Right cardiac atrium (tissue), 5 donors: Measurements from ENCODE around the gene VPS13C. TPM values are rescaled to one million over a fixed set of nuclear protein-coding genes. Genes with fewer than 3 reads are reported as not detected.

Source experiments
- ATAC-seq, 2 donors: fragments of 200-7000 bp; cut with Tn5 transposase; one replicate each; pipeline versions ENCODE4 v1.8.0 to v1.9.1; 2020; ENCODE audit warnings: moderate library complexity in 2 of 2, mild to moderate bottlenecking in 1 of 2
- DNase-seq, 3 donors: peaks; one replicate each; pipeline ENCODE4 v3.0.0-alpha.2; 2020
- H3K27ac ChIP-seq: one replicate; pipeline ENCODE4 v1.5.1; 2013; ENCODE audit warnings: mild to moderate bottlenecking, low read length, control low read depth, moderate library complexity
- H3K27me3 ChIP-seq: one replicate; pipeline ENCODE4 v1.6.1; 2013; ENCODE audit not compliant: control insufficient read depth, insufficient read depth
- H3K4me1 ChIP-seq: one replicate; pipeline ENCODE4 v1.6.1; 2013; ENCODE audit warnings: low read length; ENCODE audit not compliant: control insufficient read depth, insufficient read depth
- H3K4me3 ChIP-seq: one replicate; pipeline ENCODE4 v1.5.1; 2013; ENCODE audit warnings: low read length, control low read depth
- H3K9me3 ChIP-seq: one replicate; pipeline ENCODE4 v1.6.1; 2013; ENCODE audit warnings: low read length; ENCODE audit not compliant: control insufficient read depth
- WGBS: extraction: QIAGEN DNeasy Blood & Tissue Kit; methylation state at CpG from one replicate; pipeline ENCODE4 v1.1.7; 2013; 5-methylcytosine and 5-hydroxymethylcytosine counted together
- intact Hi-C, 4 donors: fragments of 100-400 bp; cut with DNase I; formaldehyde crosslinking; loops; one replicate each; pipeline versions ENCODE4 v1.11.0 to v1.14.0; 2022 to 2023
- polyA plus RNA-seq: library from polyadenylated mRNA; stranded (reverse); fragments of 200-250 nt; gene quantifications from one replicate; pipeline ENCODE4 v1.2.3, GENCODE V29; 2013
- total RNA-seq, 4 donors: library from RNA; stranded (reverse); fragmentation: NEBNext Ultra II Directional; extraction: Animal tissue kit (Norgen Biotek cat#: 25700); gene quantifications; one replicate each; pipeline ENCODE4 v1.2.1, GENCODE V29; 2021
- donor health status: healthy with polysubstance abuse.
- donor health status: DM: no; HTN: yes; CAD: no.
- donor health status: DM: no; HTN: no; CAD: no.
- donor health status: DM: no; HTN: yes; CAD: no; lungs with severe emphysema.
- donor health status: DM: yes; HTN: yes; CAD: no.

The VPS13C gene
- total and polyA plus RNA-seq, 5 donors, result 14.5 to 41.3 (median 36.1) TPM

DNA sequence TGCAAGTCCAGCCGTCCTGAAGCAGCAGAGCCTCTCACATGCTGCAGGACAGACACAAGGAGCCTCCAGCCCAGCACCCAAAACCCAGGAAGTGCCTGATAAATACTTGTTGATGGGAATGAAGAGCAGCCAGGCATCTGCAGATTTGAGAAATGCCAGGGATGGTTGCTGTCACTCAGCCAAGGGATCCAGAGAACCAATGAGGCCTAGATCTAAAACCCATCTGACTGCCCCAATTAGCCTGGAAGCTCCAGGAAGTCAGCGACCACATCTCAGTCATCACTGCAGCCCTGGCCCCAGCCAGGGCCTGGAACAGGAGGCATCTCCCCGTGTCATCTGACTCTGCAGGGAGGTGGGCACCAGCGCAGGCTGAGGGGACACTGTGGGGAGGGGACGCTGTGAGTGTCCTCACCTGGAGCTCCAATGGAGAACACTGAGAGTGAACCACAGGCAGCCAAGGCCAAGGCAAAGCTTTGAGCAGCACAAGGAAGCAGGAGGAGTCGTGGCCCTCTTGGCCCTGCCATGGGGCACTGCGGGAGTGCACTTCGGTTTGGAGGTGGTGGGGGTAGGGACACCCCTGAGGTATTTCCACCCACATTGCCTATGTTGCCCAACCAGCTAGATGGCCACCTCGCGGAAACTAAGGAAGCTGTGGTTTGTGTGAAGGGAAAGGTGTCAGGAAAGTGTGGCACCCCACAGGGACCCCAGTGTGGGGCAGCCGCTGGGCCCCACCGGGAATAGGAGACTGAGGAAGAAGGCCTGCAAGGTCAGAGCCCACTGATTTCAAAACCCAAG lies 229.5 kb downstream of the VPS13C start:
- 81% methylated on average over 12 of the region's 12 CpGs for WGBS
- intact Hi-C loops, result loop anchor here in 1 of 4 donors (10.0 kb wide), 1 partner anchor 1246 kb away; no protein-coding TSS in a partner anchor
- Histone ChIP-seq H3K4me1 (peaks cover 2% of the 10 kb centered on the region), H3K9me3 (no peaks in the 10 kb centered on the region), H3K27ac (no peak overlapping the region), H3K4me3 (no peak overlapping the region), H3K27me3 (no peaks in the 10 kb centered on the region)
- ATAC-seq, result no peak
- no peak for DNase-seq

DNA sequence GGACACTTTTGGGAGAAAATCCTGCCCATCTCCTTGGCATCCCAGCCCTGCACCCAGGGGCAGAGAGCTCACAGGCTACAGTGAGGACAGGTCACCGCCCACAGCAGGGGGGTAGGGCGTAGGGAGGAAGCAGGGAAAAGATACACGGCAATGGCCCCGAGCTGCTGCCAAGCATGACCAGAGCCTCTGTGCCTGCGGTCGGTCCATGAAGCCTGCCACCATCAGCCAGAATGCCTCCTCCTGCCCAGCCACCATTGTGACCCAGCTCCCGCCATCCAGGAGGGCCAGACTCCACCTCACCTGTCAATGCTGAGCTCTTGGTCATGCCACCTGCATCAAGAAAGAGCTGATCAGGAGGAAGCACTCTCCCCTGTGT lies 230.7 kb downstream of the VPS13C start:
- ATAC-seq (peak; percentile 36 to 40), DNase-seq (peak; percentile 48 to 76 (median 60))
- no peaks in the 10 kb centered on the region for H3K9me3 ChIP-seq
- no peaks in the 10 kb centered on the region for H3K27me3 ChIP-seq
- H3K27ac ChIP-seq, result no peak overlapping the region
- H3K4me3 ChIP-seq, result no peak overlapping the region
- H3K4me1 ChIP-seq, result peaks cover 2% of the 10 kb centered on the region
- intact Hi-C loops, result no loop called here
- WGBS, result 69% methylated on average over 7 of the region's 7 CpGs

DNA sequence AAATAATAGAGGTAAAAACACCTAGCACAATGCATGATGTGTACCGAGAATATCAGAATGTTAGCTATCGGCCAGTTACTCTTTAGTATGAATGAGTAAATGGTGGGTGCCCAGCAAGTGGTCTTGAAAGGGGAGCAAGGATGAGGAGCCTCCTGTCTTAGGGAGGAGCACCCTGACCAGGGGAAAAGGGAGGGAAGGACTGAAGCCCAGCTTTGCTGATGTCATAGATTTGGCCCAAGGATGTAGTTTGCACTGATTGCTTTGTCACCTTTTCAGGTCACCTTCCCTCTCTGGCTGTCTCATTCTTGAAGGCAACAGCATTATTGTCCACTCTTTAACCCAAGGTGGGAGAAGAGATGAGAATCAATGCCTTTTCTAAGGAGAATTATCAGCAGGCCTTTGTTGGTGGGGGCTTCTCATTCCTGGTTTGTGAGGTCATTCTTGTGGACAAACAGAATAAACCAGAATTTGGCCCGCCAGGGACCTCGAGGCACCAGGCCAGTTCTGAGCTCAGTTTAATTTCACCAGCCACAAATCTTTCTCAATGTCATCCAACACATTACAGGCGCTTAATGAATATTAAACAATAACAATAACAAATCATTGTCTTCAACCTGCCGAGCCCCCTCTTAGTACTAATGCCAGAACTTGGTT lies 231.3 kb downstream of the VPS13C start:
- WGBS, result 74% methylated on average over 6 of the region's 6 CpGs
- intact Hi-C loops, result no loop called here

DNA sequence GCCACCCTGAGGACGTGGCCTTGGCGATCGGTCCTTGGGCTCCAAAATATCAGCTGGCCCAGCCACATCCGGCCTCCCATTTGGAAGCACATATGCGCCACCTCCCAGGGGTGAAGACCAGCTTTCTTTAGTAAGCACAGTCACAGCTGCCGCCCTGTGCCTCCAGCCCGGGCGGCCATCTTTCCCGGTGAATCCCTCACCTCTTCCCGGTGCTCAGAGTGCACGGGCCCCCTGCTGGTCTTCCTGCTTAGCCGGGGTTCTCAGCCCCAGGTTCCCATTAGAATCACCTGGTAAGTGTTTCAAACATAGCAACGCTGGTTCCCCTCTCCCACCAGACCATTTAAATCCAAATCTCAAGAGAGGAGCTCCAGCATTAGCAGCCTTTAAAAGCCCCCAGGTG lies 232.2 kb downstream of the VPS13C start:
- intact Hi-C loops, result no loop called here
- Histone ChIP-seq H3K4me3 (no peak overlapping the region), H3K27me3 (no peaks in the 10 kb centered on the region), H3K9me3 (no peaks in the 10 kb centered on the region), H3K27ac (no peak overlapping the region), H3K4me1 (peaks cover 2% of the 10 kb centered on the region)
- DNase-seq, result no peak
- ATAC-seq, result no peak
- WGBS, result 92% methylated on average over 13 of the region's 13 CpGs

More for the DNA sequence above, 231.3 kb downstream of the VPS13C start:
- ATAC-seq (no peak), DNase-seq (peak; percentile 43 to 77 (median 65))
- H3K9me3 ChIP-seq, result no peaks in the 10 kb centered on the region
- H3K4me3 ChIP-seq, result no peak overlapping the region
- no peak overlapping the region for H3K27ac ChIP-seq
- no peaks in the 10 kb centered on the region for H3K27me3 ChIP-seq
- peaks cover 2% of the 10 kb centered on the region for H3K4me1 ChIP-seq

DNA sequence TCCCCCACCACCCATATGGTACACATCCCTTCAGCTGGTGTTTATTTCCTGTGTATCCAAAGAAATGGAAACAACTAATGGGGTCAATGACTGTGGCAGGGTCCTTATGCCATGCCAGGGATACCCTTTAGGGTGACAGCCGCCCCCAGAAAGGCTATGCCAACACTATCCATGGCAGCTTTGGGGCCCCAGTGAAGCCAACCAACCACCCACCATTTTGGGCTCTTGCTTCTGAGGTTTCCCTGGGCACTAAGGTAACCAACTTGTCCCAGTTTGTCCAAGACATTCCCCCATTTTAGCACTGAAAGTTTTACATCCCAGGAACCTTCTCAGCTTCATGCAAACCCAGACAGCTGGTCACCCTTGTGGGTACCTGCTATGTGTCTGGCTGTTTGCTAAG lies 233.1 kb downstream of the VPS13C start:
- no peaks in the 10 kb centered on the region for H3K27me3 ChIP-seq
- intact Hi-C loops, result no loop called here
- 97% methylated on average over 1 of the region's 1 CpG for WGBS
- ATAC-seq (no peak), DNase-seq (no peak)
- no peak overlapping the region for H3K4me3 ChIP-seq
- H3K9me3 ChIP-seq, result no peaks in the 10 kb centered on the region
- no peak overlapping the region for H3K27ac ChIP-seq
- H3K4me1 ChIP-seq, result peaks cover 2% of the 10 kb centered on the region

DNA sequence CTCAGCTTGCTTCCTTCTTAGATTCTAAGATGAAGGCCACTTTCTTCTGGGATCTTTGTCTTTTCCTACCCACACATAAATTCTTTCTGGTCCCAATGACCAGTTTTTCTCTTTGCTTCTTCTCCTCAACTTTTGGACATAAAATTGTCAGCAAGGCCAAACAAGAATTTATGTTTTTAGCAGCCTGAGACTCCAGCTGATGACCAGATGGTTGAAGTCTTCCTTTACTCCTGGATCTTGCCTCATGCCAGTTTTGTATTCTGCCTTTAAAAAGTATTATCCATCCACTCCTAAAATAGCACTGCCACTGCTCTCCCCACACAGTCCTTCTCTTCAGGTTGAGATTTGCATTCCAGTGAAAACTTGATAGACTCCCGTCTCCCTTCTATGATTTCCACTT lies 236.0 kb downstream of the VPS13C start:
- H3K4me1 ChIP-seq, result peaks cover 2% of the 10 kb centered on the region
- no peak overlapping the region for H3K27ac ChIP-seq
- no peaks in the 10 kb centered on the region for H3K27me3 ChIP-seq
- no peak for DNase-seq
- no peak for ATAC-seq
- H3K4me3 ChIP-seq, result no peak overlapping the region
- WGBS, result 2% methylated on average over 1 of the region's 1 CpG
- intact Hi-C loops, result no loop called here
- H3K9me3 ChIP-seq, result no peaks in the 10 kb centered on the region

DNA sequence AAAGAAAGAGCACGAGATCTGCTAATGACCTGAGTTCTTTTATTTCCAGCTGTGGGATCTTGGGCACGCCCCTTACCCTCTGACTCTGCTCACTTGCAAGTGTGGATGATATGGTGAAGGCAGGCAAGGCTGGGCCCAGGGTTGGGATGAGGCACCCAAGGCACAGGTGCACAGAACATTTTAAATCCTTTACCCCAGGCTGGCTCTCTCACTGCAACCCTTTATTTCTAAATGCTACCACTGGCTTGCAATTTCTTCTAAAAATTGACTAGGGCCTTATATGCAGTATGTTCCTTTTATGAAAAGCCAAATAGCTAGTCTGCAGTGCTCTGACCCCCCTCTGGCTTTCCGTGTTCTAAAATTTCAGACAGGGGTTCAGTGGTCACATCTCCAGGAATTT lies 237.7 kb downstream of the VPS13C start:
- Histone ChIP-seq H3K27ac (no peak overlapping the region), H3K27me3 (no peaks in the 10 kb centered on the region), H3K9me3 (no peaks in the 10 kb centered on the region), H3K4me1 (no peaks in the 10 kb centered on the region), H3K4me3 (no peak overlapping the region)
- WGBS, result 89% methylated on average over 3 of the region's 3 CpGs
- ATAC-seq (no peak), DNase-seq (no peak)
- intact Hi-C loops, result no loop called here

DNA sequence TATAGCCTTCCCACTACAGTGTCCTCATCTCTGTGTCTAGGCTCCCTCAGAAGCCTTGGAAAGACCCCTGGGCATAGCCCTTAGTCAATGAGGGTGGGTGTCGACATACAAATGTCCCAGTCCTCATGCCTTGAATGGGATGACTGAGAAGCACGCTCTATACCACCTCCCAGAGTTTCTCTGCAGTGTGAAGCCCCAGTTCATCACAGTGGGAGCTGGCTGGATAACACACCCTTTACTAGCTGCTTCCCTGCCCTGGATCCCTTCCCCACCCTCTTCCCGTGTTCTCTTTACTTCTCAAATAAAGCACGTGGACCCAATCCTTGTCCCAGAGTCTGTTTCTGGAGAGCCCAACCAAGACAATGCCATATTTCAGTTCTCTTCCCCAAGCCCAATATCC lies 239.3 kb downstream of the VPS13C start:
- intact Hi-C loops, result no loop called here
- 87% methylated on average over 4 of the region's 4 CpGs for WGBS
- DNase-seq, result no peak
- no peak for ATAC-seq
- Histone ChIP-seq H3K27ac (no peak overlapping the region), H3K4me1 (no peaks in the 10 kb centered on the region), H3K9me3 (no peaks in the 10 kb centered on the region), H3K27me3 (no peaks in the 10 kb centered on the region), H3K4me3 (no peak overlapping the region)

DNA sequence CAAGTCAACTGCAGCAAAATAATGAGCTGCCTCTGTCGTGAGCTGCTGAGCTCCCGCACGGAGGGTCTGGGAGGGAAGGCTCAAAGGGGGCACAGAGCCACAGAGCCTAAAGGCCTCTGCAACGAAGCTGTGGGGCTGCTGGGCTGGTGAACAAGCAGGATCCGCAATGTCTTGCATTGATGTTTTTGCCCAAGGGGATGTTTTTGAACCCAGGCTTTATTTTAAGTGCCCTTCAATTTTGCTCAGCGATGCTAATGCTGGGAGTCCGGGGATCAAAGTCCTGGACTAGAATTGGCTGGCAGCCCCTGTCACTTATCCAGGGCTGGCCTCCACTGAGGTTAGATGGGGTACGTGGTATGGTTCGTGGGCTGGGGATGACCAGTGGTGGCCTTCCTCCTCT lies 240.0 kb downstream of the VPS13C start:
- ATAC-seq (no peak), DNase-seq (no peak)
- Histone ChIP-seq H3K27ac (no peak overlapping the region), H3K4me1 (no peaks in the 10 kb centered on the region), H3K9me3 (no peaks in the 10 kb centered on the region), H3K27me3 (no peaks in the 10 kb centered on the region), H3K4me3 (no peak overlapping the region)
- intact Hi-C loops, result no loop called here
- 85% methylated on average over 9 of the region's 9 CpGs for WGBS

DNA sequence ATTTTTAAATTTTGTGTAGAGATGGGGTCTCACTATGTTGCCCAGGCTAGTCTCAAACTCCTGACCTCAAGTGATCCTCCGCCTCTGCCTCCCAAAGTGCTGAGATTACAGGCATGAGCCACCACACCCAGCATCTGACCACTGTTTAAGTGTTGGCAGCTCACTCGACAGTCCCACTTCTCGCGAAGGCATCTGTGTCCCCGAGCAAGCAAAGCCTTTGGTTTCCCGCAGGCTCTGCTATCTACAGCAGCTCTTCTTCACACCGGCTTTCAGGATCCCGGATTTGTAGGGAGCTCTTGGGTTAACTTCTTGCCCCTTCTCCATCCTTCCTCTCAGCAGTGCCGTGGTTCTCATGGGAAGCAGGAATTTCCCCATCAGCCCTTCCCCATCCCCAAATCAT lies 240.9 kb downstream of the VPS13C start:
- no peak overlapping the region for H3K4me3 ChIP-seq
- H3K9me3 ChIP-seq, result no peaks in the 10 kb centered on the region
- 81% methylated on average over 9 of the region's 9 CpGs for WGBS
- H3K27me3 ChIP-seq, result no peaks in the 10 kb centered on the region
- DNase-seq, result no peak
- no peaks in the 10 kb centered on the region for H3K4me1 ChIP-seq
- intact Hi-C loops, result no loop called here
- no peak for ATAC-seq
- no peak overlapping the region for H3K27ac ChIP-seq

DNA sequence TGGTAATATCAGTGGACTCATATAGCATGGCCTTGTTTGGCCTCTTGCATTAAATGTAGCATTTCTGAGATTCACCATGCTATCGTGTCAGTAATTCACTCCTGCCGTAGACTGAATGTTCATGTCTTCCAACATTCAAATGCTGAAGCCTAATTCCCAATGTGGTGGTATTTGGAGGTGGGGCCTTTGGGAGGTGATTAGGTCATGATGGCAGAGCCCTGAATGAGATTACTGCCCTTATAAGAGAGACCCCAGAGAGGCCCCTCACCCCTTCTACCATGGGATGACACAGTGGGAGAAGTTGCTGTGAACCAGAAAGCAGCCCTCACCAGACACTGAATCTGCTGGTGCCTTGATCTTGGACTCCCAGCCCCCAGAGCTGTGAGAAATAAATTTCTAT lies 241.4 kb downstream of the VPS13C start:
- no peak overlapping the region for H3K27ac ChIP-seq

More for the DNA sequence above, 241.4 kb downstream of the VPS13C start:
- Histone ChIP-seq H3K27me3 (no peaks in the 10 kb centered on the region), H3K9me3 (no peaks in the 10 kb centered on the region), H3K4me1 (no peaks in the 10 kb centered on the region), H3K4me3 (no peak overlapping the region)
- intact Hi-C loops, result no loop called here
- 95% methylated on average over 2 of the region's 2 CpGs for WGBS
- DNase-seq (no peak), ATAC-seq (no peak)
